ENCODE measurements around the gene PKP4. TPM values are rescaled to one million over a fixed set of nuclear protein-coding genes. Genes with fewer than 3 reads are reported as not detected.

The PKP4 gene
- total and polyA plus RNA-seq, 3 donors from 2014 or later = 42.5 to 60.5 (median 60.0) TPM

DNA sequence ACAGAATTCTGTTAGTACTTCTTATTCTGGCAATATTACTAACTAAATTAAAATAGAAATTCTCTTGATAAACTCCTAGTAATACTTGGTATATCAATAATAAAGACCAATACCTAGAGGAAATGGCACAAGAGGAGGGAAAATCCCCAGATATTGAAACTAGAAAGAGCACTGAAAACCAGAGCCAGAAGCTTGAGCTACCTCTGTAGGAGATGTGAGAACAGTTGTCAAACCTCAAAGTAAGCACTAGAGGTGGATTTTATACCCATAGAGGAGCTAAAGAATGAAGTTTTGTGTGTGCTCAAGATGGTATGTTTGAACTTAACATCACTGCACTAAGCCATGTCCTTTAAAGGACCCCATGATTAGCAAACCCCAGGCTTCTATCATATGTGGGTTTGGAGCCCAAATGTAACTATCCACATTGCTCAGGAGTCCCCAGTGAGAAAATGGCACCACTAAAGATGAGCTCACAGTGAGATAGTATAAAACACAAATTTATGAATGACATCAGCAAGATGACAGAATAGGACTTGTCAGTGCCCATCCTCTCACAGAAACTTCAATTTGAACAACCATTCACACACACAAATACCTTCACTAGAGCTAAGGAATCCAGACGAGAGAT, 122.1 kb downstream of the PKP4 start:
- Histone ChIP-seq H3K4me1 (no peaks in the 10 kb centered on the region), H3K27ac (no peak overlapping the region), H3K9me3 (no peaks in the 10 kb centered on the region), H3K36me3 (ENCODE audit: low read depth, missing control alignments) (no peaks in the 10 kb centered on the region), H3K27me3 (no peaks in the 10 kb centered on the region), H3K4me3 (no peak overlapping the region)
- no peak for DNase-seq
- WGBS, 2 donors = 82 to 85% methylated on average over 1 of the region's 1 CpG
- intact Hi-C loops (cut with DNase I; ENCODE audit: low total_unique reads) = no loop called here
- TF ChIP-seq, protein P1, sequence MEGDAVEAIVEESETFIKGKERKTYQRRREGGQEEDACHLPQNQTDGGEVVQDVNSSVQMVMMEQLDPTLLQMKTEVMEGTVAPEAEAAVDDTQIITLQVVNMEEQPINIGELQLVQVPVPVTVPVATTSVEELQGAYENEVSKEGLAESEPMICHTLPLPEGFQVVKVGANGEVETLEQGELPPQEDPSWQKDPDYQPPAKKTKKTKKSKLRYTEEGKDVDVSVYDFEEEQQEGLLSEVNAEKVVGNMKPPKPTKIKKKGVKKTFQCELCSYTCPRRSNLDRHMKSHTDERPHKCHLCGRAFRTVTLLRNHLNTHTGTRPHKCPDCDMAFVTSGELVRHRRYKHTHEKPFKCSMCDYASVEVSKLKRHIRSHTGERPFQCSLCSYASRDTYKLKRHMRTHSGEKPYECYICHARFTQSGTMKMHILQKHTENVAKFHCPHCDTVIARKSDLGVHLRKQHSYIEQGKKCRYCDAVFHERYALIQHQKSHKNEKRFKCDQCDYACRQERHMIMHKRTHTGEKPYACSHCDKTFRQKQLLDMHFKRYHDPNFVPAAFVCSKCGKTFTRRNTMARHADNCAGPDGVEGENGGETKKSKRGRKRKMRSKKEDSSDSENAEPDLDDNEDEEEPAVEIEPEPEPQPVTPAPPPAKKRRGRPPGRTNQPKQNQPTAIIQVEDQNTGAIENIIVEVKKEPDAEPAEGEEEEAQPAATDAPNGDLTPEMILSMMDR (IDR thresholded peaks at IDR 0.05) = no peak
- no peak for TF ChIP-seq POLR2A (IDR thresholded peaks at IDR 0.05)

DNA sequence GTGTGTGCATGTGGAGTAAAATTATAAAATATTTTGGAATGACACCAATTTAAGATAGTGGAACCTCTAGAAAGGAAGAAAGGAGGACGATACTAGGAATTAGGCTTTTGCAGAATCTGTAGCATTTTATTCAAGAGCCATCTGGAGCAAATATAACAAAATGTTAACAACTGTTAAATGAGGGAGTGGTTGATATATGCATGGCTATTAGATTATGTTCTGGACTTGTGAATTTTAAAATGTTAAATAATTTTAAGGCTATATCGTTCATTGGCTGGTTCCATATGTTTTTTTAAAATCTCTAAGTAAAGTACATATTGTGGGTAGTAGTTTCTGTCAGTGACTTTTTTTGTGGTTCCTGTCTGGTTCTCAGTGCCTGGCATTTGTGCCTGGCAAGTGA, 123.2 kb downstream of the PKP4 start:
- H3K4me3 ChIP-seq = no peak overlapping the region
- H3K4me1 ChIP-seq = no peaks in the 10 kb centered on the region
- H3K9me3 ChIP-seq = no peaks in the 10 kb centered on the region
- no peaks in the 10 kb centered on the region for H3K36me3 ChIP-seq (ENCODE audit: low read depth, missing control alignments)
- no peak for DNase-seq
- WGBS, 2 donors = 79 to 92% methylated on average over 2 of the region's 2 CpGs
- intact Hi-C loops (cut with DNase I; ENCODE audit: low total_unique reads) = no loop called here
- no peak overlapping the region for H3K27ac ChIP-seq
- TF ChIP-seq, protein P1 (IDR thresholded peaks at IDR 0.05) = no peak
- TF ChIP-seq POLR2A (IDR thresholded peaks at IDR 0.05) = no peak
- H3K27me3 ChIP-seq = no peaks in the 10 kb centered on the region

DNA sequence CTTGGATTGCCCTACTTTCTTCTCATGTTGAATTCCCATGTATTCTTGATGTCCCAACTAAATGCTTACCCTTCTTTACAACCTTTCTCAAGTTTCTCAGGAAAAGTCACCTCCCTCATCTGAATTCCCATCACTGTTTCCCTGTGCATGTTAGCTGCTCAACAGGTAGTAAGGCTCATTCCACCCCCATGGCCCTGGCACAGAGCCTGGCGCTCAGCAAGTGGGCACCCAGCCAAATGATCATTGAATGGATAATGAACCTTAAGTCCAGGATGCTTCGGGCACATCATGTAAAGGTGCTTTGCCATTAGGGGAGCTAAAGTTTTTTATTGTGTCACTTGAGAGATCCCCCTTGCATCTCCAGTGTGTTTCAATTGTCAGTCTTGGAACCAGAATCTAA, 124.0 kb downstream of the PKP4 start:
- Histone ChIP-seq H3K9me3 (no peaks in the 10 kb centered on the region), H3K4me1 (no peaks in the 10 kb centered on the region), H3K27me3 (no peaks in the 10 kb centered on the region), H3K4me3 (no peak overlapping the region), H3K27ac (no peak overlapping the region), H3K36me3 (ENCODE audit: low read depth, missing control alignments) (no peaks in the 10 kb centered on the region)
- TF ChIP-seq POLR2A (IDR thresholded peaks at IDR 0.05) = no peak
- TF ChIP-seq, protein P1 (IDR thresholded peaks at IDR 0.05) = no peak
- no peak for DNase-seq
- intact Hi-C loops (cut with DNase I; ENCODE audit: low total_unique reads) = no loop called here
- WGBS, 2 donors = 100% methylated on average over 2 of the region's 2 CpGs

DNA sequence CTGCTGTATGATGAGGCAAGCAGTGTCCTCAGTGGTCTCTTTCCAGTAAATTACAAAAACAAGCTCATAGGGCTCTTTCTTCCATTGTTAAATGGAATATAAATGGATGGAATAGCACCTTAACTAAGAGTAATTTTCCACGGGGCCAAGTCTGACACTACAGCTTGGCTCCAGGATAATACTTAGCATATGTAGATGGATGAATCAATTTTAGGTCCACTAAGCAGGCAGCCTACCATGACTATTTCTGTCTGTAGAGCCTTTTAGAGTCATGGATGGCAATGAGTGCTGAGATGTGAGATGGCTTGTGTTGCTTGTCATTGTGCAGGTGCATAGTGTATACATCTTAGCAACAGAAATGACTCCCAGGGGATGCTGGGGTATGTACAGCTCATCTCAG, 125.9 kb downstream of the PKP4 start:
- no peak for DNase-seq
- Histone ChIP-seq H3K4me1 (no peaks in the 10 kb centered on the region), H3K36me3 (ENCODE audit: low read depth, missing control alignments) (no peaks in the 10 kb centered on the region), H3K27ac (no peak overlapping the region), H3K9me3 (no peaks in the 10 kb centered on the region), H3K4me3 (no peak overlapping the region), H3K27me3 (no peaks in the 10 kb centered on the region)
- intact Hi-C loops (cut with DNase I; ENCODE audit: low total_unique reads) = no loop called here
- no peak for TF ChIP-seq POLR2A (IDR thresholded peaks at IDR 0.05)
- TF ChIP-seq, protein P1 (IDR thresholded peaks at IDR 0.05) = no peak
- WGBS, 2 donors = 87 to 88% methylated on average over 1 of the region's 1 CpG

DNA sequence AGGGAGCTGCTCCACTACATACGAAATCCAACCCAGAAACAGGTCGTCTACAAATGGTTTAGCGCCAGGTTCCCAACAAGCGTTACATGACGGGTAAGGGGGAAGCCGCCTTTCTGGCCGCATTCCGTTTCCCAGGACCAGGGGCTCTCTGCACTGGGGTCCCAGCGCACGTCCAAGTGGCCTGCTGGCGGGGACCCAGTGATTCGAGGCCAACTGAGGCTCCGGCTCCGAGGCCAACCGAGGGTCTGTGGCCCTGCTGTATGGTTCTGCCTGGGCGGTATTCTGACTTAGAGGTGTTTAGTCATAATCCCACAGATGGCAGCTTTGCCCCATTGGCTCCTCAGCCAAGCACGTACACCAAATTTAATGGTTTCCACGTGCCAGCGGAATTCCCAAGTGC, 127.2 kb downstream of the PKP4 start:
- no peaks in the 10 kb centered on the region for H3K9me3 ChIP-seq
- H3K27me3 ChIP-seq = no peaks in the 10 kb centered on the region
- 89 to 92% methylated on average over 15 to 19 of the region's 19 CpGs for WGBS, 2 donors
- DNase-seq = no peak
- H3K4me3 ChIP-seq = no peak overlapping the region
- TF ChIP-seq, protein P1 (IDR thresholded peaks at IDR 0.05) = no peak
- no peak for TF ChIP-seq POLR2A (IDR thresholded peaks at IDR 0.05)
- H3K36me3 ChIP-seq (ENCODE audit: low read depth, missing control alignments) = no peaks in the 10 kb centered on the region
- intact Hi-C loops (cut with DNase I; ENCODE audit: low total_unique reads) = no loop called here
- no peak overlapping the region for H3K27ac ChIP-seq
- H3K4me1 ChIP-seq = no peaks in the 10 kb centered on the region
